AG04450 (cell line): Measurements from ENCODE around the gene COL6A3. TPM values are rescaled to one million over a fixed set of nuclear protein-coding genes. Genes with fewer than 3 reads are reported as not detected.
A peak's percentile ranks its signal among the peaks of the same experiment; 100 is the strongest.

Experiments used
- CTCF ChIA-PET: fragments of 300-600, 350-600 bp; formaldehyde crosslinking; extraction: SDS; loops from one replicate; lab custom pipeline; 2022; ENCODE audit warnings: antibody characterized with exemption, inconsistent platforms; lab: Charles Lee
- POLR2A ChIA-PET: fragments of 350-600 bp; formaldehyde crosslinking; extraction: SDS; loops from one replicate; lab custom pipeline; 2021; ENCODE audit warnings: antibody characterized with exemption, inconsistent platforms; lab: Yijun Ruan, JAX
- DNase-seq: peaks from one replicate; pipeline ENCODE4 v3.0.0-alpha.2; 2011; ENCODE audit warnings: low read depth, low spot score
- H3K27ac ChIP-seq: one replicate; pipeline ENCODE4 v1.5.1; 2012; ENCODE audit warnings: low read depth, low read length, control low read depth
- H3K27me3 ChIP-seq: one replicate; pipeline ENCODE4 v1.6.0; 2012; ENCODE audit warnings: low read length; ENCODE audit not compliant: control insufficient read depth, insufficient read depth
- H3K4me3 ChIP-seq: 2 replicates; pipeline ENCODE4 v1.5.1; 2011; ENCODE audit warnings: mild to moderate bottlenecking, low read depth, low read length, control low read depth
- H3K9me3 ChIP-seq: 2 replicates; pipeline ENCODE4 v1.5.1; 2012; ENCODE audit warnings: low read length; ENCODE audit not compliant: control insufficient read depth, insufficient read depth
- polyA plus RNA-seq: library from polyadenylated mRNA; depleted of rRNA; stranded (reverse); fragments of >200 nt; gene quantifications from 2 replicates; pipeline ENCODE4 v1.2.3, GENCODE V29; 2011
- TF ChIP-seq, protein P1 (sequence below): IDR thresholded peaks from 2 replicates; pipeline ENCODE4 v1.5.1; 2011; ENCODE audit warnings: low read depth, low read length, control low read depth, inconsistent platforms

Gene COL6A3
- polyA plus RNA-seq, 1 experiment, result 1,384 TPM

DNA sequence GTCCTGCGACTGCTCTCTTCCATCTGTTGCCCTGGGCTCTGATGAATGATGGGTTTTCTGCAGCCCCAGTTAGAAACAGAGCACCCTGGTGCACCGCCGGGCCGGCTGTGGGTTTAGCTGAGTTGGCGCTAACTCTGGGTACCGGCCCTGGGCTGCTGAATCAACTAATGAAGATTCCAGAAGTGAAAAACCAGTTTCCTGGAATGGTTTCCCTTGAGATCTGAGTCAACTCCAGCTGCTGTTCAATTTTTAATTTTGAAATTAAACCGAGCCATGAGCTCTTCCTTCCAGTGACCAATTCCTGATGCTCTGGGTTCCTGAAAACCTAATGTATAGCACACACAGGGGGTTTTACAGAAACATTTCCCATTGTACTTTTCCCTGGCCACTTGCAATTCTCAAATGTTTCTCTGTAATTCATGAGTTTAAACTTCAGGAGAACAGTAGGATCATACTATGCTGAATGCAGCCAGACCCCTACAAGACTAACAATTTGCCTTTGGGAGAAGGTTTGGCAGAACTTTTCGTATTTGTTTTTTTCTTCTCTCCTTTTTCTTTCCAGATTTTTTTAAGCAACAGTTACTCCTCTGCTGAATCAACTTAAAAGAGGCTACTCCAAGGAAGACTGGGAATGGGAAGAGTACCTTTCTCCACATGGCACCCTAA is 5.5 kb downstream of the COL6A3 start:
- peak overlapping the region; percentile 32 for H3K27ac ChIP-seq
- no peaks in the 10 kb centered on the region; the same call in 1 of the 2 replicates for H3K9me3 ChIP-seq
- POLR2A ChIA-PET, result interaction anchor here (0.8 to 1.0 kb wide), 2 partner anchors 24 to 48 kb away, joined by 3 read pairs; no protein-coding TSS in a partner anchor
- H3K27me3 ChIP-seq, result no peaks in the 10 kb centered on the region
- CTCF ChIA-PET, result interaction anchor here (1.1 to 7.0 kb wide), 4 partner anchors 13 to 164 kb away, joined by 5 to 48 read pairs (median 20); no protein-coding TSS in a partner anchor
- H3K4me3 ChIP-seq, result peak overlapping the region; percentile 100
- DNase-seq, result no peak
- TF ChIP-seq, protein P1, sequence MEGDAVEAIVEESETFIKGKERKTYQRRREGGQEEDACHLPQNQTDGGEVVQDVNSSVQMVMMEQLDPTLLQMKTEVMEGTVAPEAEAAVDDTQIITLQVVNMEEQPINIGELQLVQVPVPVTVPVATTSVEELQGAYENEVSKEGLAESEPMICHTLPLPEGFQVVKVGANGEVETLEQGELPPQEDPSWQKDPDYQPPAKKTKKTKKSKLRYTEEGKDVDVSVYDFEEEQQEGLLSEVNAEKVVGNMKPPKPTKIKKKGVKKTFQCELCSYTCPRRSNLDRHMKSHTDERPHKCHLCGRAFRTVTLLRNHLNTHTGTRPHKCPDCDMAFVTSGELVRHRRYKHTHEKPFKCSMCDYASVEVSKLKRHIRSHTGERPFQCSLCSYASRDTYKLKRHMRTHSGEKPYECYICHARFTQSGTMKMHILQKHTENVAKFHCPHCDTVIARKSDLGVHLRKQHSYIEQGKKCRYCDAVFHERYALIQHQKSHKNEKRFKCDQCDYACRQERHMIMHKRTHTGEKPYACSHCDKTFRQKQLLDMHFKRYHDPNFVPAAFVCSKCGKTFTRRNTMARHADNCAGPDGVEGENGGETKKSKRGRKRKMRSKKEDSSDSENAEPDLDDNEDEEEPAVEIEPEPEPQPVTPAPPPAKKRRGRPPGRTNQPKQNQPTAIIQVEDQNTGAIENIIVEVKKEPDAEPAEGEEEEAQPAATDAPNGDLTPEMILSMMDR, result no peak

DNA sequence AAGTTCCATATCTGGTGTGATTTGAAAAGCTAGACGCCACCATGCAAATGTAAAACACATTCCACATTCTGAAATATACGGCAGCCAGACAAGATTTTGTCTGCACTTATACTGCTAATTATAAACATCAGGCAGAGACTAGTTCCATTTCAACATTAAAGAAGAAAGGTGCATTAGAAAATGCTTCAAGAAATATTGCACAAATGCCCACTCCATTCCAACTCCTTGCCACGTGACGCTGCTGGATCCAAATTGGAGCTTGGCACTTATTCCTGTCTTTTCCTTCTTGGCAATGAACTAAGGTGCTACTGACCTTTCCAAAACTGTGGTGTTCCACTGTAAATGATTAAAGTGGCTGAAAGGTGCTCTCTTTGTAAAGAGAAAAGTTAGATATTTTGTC is 6.3 kb downstream of the COL6A3 start:
- POLR2A ChIA-PET, result interaction anchor here (1.0 kb wide), 1 partner anchor 24 kb away, joined by 3 read pairs; no protein-coding TSS in a partner anchor
- H3K4me3 ChIP-seq, result peak overlapping the region; percentile 100
- H3K27me3 ChIP-seq, result no peaks in the 10 kb centered on the region
- TF ChIP-seq, protein P1, result no peak
- CTCF ChIA-PET, result interaction anchor here (1.1 to 7.0 kb wide), 2 partner anchors 14 to 164 kb away, joined by 3 to 48 read pairs; no protein-coding TSS in a partner anchor
- H3K27ac ChIP-seq, result no peak overlapping the region
- no peak for DNase-seq
- no peaks in the 10 kb centered on the region; the same call in 1 of the 2 replicates for H3K9me3 ChIP-seq

DNA sequence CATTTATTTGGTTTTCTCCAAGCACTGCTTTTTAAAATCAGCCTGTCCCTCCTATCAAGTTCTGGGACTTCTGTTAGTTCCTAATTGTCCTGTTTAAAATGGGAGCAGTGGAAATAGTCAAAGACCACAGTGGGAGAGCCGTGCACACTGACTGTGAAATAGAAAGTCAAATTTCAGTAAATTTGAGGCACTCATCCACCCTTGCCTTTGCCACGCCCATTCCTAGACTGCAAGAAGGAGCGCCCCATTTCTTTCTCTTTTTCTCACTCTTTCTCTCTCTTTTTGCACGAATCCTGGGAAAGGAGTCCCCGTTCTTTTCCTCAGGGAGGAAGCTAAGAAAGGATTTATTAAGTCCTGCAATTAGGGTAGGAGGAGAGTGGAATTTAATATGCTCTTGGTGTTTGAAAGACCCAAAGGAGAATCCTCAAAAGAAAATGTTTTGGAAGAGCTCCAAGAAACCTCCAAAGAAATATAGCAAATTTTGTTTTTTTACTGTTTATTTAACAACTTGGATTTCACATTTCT is 7.5 kb downstream of the COL6A3 start:
- CTCF ChIA-PET, result interaction anchor here (0.7 to 1.9 kb wide), 5 partner anchors 15 to 321 kb away, joined by 3 to 9 read pairs (median 4); partner anchors contain the start of gene COPS8

GRCh38 chr2:237405605-237406004 is 8.4 kb downstream of the COL6A3 start:
- Histone ChIP-seq H3K27ac (peak overlapping the region; percentile 63), H3K9me3 (no peaks in the 10 kb centered on the region; the same call in 1 of the 2 replicates), H3K4me3 (no peak overlapping the region), H3K27me3 (no peaks in the 10 kb centered on the region)
- POLR2A ChIA-PET, result interaction anchor here (0.8 kb wide), 1 partner anchor 8 kb away, joined by 3 read pairs; the partner anchor contains the start of gene COL6A3
- DNase-seq, result no peak
- CTCF ChIA-PET, result interaction anchor here (1.0 to 1.9 kb wide), 4 partner anchors 70 to 283 kb away, joined by 3 to 8 read pairs (median 5); no protein-coding TSS in a partner anchor
- TF ChIP-seq, protein P1, result no peak

More for the DNA sequence above, 7.5 kb downstream of the COL6A3 start:
- TF ChIP-seq, protein P1, result no peak
- H3K27ac ChIP-seq, result no peak overlapping the region
- H3K4me3 ChIP-seq, result peak overlapping the region; percentile 37
- H3K9me3 ChIP-seq, result no peaks in the 10 kb centered on the region; the same call in 1 of the 2 replicates
- DNase-seq, result no peak
- H3K27me3 ChIP-seq, result no peaks in the 10 kb centered on the region
- POLR2A ChIA-PET, result interaction anchor here (0.6 kb wide), 2 partner anchors 59 to 248 kb away, joined by 3 to 8 read pairs; no protein-coding TSS in a partner anchor
